ENCODE data around the gene SUPT20HL1. TPM values are rescaled to one million over a fixed set of nuclear protein-coding genes. Genes with fewer than 3 reads are reported as not detected.

Gene SUPT20HL1
- total RNA-seq, 1 experiment from 2014 or later, result not detected

DNA sequence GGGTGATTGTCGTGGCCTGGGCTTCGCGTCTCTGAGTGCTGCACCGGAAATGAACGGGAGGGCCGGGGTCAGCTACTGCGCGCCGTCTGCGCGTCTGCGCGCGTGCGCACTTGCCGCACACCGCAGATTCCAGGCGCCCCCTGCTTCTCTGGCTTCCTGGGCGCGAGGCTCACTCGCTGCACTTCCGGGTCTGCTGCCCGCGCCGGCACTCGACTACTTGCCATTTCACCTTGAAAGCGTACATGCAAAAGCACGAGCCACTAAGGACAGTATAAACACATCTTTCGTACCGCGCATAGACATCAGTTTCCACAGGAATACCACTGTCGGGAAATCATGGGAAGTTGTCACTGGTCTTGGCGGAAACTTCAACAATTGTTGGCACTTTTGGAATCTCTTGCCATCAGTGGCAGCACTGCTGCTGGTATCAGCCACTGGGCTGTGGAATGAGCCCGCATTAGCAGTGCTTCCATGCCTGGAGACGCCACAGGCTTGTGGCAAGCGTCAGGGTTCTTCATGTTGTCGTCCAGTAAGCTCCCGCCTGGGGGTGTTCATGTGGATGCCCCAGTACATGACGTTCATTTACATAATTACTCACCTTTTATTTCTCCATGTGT lies 46.3 kb upstream of the SUPT20HL1 start, which contains the start of gene SUPT20HL2:
SUPT20HL2 (minus strand) TSS at position 51 of the 617 bp plus-strand sequence. CDS start 754 bp downstream, outside the sequence.
- no TSS peak for BruUV-seq (replicated peaks)
- Histone ChIP-seq H3K4me3 (no peak within 1 kb of the TSS), H3K27me3 (ENCODE audit: insufficient read depth, low read depth) (no peaks in the 10 kb centered on the region), H3K79me2 (ENCODE audit: low read depth) (no peaks in the 10 kb centered on the region), H3F3A (ENCODE audit: insufficient read depth, low read depth) (no peaks in the 10 kb centered on the region), H3K4me1 (replicated peaks; ENCODE audit: insufficient read depth) (no peaks in the 10 kb centered on the region), H2AFZ (no peak within 1 kb of the TSS), H3K27ac (no peak within 1 kb of the TSS), H3K36me3 (ENCODE audit: low read depth) (no peaks in the 10 kb centered on the region), H4K20me1 (ENCODE audit: insufficient read depth) (no peaks in the 10 kb centered on the region), H3K4me2 (no peak within 1 kb of the TSS), H3K9me3 (ENCODE audit: insufficient read depth, low read depth) (no peaks in the 10 kb centered on the region), H3K9me2 (ENCODE audit: insufficient read depth) (no peaks in the 10 kb centered on the region)
- ChIA-PET CTCF (no interaction called here), POLR2A (ENCODE audit: unreplicated experiment) (no interaction called here)
- TF ChIP-seq, protein P1, sequence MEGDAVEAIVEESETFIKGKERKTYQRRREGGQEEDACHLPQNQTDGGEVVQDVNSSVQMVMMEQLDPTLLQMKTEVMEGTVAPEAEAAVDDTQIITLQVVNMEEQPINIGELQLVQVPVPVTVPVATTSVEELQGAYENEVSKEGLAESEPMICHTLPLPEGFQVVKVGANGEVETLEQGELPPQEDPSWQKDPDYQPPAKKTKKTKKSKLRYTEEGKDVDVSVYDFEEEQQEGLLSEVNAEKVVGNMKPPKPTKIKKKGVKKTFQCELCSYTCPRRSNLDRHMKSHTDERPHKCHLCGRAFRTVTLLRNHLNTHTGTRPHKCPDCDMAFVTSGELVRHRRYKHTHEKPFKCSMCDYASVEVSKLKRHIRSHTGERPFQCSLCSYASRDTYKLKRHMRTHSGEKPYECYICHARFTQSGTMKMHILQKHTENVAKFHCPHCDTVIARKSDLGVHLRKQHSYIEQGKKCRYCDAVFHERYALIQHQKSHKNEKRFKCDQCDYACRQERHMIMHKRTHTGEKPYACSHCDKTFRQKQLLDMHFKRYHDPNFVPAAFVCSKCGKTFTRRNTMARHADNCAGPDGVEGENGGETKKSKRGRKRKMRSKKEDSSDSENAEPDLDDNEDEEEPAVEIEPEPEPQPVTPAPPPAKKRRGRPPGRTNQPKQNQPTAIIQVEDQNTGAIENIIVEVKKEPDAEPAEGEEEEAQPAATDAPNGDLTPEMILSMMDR (conservative IDR thresholded peaks at IDR 0.05), result no peak
- no peak for TF ChIP-seq EZH2 (IDR thresholded peaks at IDR 0.05; ENCODE audit: low read depth)
- no peak for DNase-seq
- intact Hi-C loops (cut with micrococcal nuclease; ENCODE audit: unreplicated experiment), result no loop called here

DNA sequence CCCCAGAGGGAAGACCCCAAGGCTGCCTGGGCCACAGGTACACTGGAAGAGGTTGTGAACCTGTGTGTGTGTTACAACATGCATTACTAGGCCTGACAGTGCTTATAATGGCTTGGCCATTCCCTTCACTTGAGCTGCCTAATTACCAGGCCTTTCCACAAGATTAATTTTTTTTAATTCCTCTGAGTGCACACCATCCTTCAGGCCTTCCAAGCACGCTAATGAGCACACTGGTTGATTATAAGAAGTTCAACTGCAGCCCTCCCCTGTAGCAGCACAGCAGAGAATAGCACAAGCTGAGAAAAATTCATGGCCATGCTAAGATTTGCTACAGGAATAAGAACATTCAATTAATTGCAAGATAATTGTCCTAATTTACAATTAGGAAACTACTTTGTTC lies 44.3 kb upstream of the SUPT20HL1 start:
- Histone ChIP-seq H3K36me3 (ENCODE audit: low read depth) (no peaks in the 10 kb centered on the region), H3F3A (ENCODE audit: insufficient read depth, low read depth) (no peaks in the 10 kb centered on the region), H2AFZ (no peak overlapping the region), H3K4me2 (no peak overlapping the region), H3K4me1 (replicated peaks; ENCODE audit: insufficient read depth) (no peaks in the 10 kb centered on the region), H3K27ac (no peak overlapping the region), H3K9me2 (ENCODE audit: insufficient read depth) (no peaks in the 10 kb centered on the region), H3K79me2 (ENCODE audit: low read depth) (no peaks in the 10 kb centered on the region), H3K9me3 (ENCODE audit: insufficient read depth, low read depth) (no peaks in the 10 kb centered on the region), H3K27me3 (ENCODE audit: insufficient read depth, low read depth) (no peaks in the 10 kb centered on the region), H4K20me1 (ENCODE audit: insufficient read depth) (no peaks in the 10 kb centered on the region), H3K4me3 (no peak overlapping the region)
- intact Hi-C loops (cut with micrococcal nuclease; ENCODE audit: unreplicated experiment), result no loop called here
- TF ChIP-seq EZH2 (IDR thresholded peaks at IDR 0.05; ENCODE audit: low read depth), result no peak
- TF ChIP-seq, protein P1 (conservative IDR thresholded peaks at IDR 0.05), result no peak
- no peak for DNase-seq
- ChIA-PET CTCF (no interaction called here), POLR2A (ENCODE audit: unreplicated experiment) (no interaction called here)
- no TSS peak for BruUV-seq (replicated peaks)

DNA sequence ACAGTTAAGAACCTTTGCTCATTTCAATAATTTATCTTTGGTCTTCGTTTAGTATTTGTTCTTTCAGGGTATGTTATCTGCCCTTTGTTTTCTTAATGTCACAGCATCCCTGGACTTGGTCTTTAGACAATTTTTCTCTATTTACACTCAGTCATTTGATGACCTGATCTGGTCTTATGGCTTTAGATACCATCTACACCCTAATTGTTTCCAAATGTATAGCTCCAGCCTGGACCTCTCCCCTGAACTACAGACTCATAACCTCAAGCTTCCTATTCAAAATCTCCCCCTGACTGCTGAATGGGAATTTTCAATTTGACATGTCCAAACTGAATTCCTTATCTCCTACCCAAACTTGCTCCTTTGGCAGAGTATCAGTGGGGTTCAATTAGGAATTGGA lies 42.9 kb upstream of the SUPT20HL1 start:
- Histone ChIP-seq H3F3A (ENCODE audit: insufficient read depth, low read depth) (no peaks in the 10 kb centered on the region), H3K9me3 (ENCODE audit: insufficient read depth, low read depth) (no peaks in the 10 kb centered on the region), H3K79me2 (ENCODE audit: low read depth) (no peaks in the 10 kb centered on the region), H3K4me2 (no peak overlapping the region), H3K4me1 (replicated peaks; ENCODE audit: insufficient read depth) (no peaks in the 10 kb centered on the region), H3K27ac (no peak overlapping the region), H3K9me2 (ENCODE audit: insufficient read depth) (no peaks in the 10 kb centered on the region), H3K27me3 (ENCODE audit: insufficient read depth, low read depth) (no peaks in the 10 kb centered on the region), H3K36me3 (ENCODE audit: low read depth) (no peaks in the 10 kb centered on the region), H3K4me3 (no peak overlapping the region), H2AFZ (no peak overlapping the region), H4K20me1 (ENCODE audit: insufficient read depth) (no peaks in the 10 kb centered on the region)
- TF ChIP-seq, protein P1 (conservative IDR thresholded peaks at IDR 0.05), result no peak
- intact Hi-C loops (cut with micrococcal nuclease; ENCODE audit: unreplicated experiment), result no loop called here
- no TSS peak for BruUV-seq (replicated peaks)
- DNase-seq, result no peak
- POLR2A ChIA-PET (ENCODE audit: unreplicated experiment), result no interaction called here
- CTCF ChIA-PET, result interaction anchor here (0.6 kb wide), 1 partner anchor 435 kb away, joined by 3 read pairs; no protein-coding TSS in a partner anchor

Measured in PC-9 (cell line).